Uterus (tissue), 4 donors: ENCODE data around the gene TDP1. TPM values are rescaled to one million over a fixed set of nuclear protein-coding genes. Genes with fewer than 3 reads are reported as not detected.

Source experiments
- DNase-seq, 2 donors: peaks; one replicate each; pipeline ENCODE4 v3.0.0-alpha.2; 2019 to 2020
- H3K27ac ChIP-seq, 2 donors: fragments of 200-600 bp; sonication (generic); 1 replicate in 1 of 2; 2 replicates in 1 of 2; pipeline ENCODE4 v1.5.1; 2016 to 2018
- H3K27me3 ChIP-seq, 2 donors: fragments of 200-600 bp; sonication (generic); one replicate each; pipeline ENCODE4 v1.5.1; 2018 to 2019; ENCODE audit warnings: control low read depth in 1 of 2
- H3K36me3 ChIP-seq, 2 donors: fragments of 200-600 bp; sonication (generic); one replicate each; pipeline ENCODE4 v1.5.1; 2019; ENCODE audit warnings: control low read depth in 1 of 2
- H3K4me1 ChIP-seq, 2 donors: fragments of 200-600 bp; sonication (generic); one replicate each; pipeline ENCODE4 v1.5.1; 2018 to 2019; ENCODE audit warnings: control low read depth in 1 of 2
- H3K4me3 ChIP-seq, 2 donors: fragments of 200-600 bp; sonication (generic); 1 replicate in 1 of 2; 2 replicates in 1 of 2; pipeline ENCODE4 v1.5.1; 2018 to 2019; ENCODE audit warnings: mild to moderate bottlenecking in 1 of 2
- H3K9me3 ChIP-seq, 2 donors: fragments of 200-600 bp; sonication (generic); one replicate each; pipeline ENCODE4 v1.5.1; 2019; ENCODE audit warnings: control low read depth in 1 of 2
- CTCF ChIP-seq, 4 experiments: fragments of 200-600 bp in 2 of 4; fragments of 450-650 bp in 2 of 4; sonication (generic) in 2 of 4; IDR thresholded peaks; one replicate each; pipeline ENCODE4 v1.5.1; 2016 to 2019; ENCODE audit warnings: antibody characterized with exemption in 4 of 4, mild to moderate bottlenecking in 2 of 4, moderate library complexity in 1 of 4
- POLR2A ChIP-seq, 2 donors: fragments of 450-650 bp; IDR thresholded peaks; one replicate each; pipeline ENCODE4 v1.6.1; 2016; ENCODE audit warnings: antibody characterized with exemption in 2 of 2, mild to moderate bottlenecking in 1 of 2, moderate library complexity in 1 of 2
- intact Hi-C: fragments of 100-400 bp; cut with DNase I; formaldehyde crosslinking; loops from one replicate; pipeline ENCODE4 v1.15.1; 2023; ENCODE audit warnings: low total_unique reads
- total RNA-seq, 4 donors: library from RNA; depleted of rRNA in 3 of 4; stranded (reverse); fragments of >200 nt in 3 of 4; gene quantifications; one replicate each; pipeline versions ENCODE4 v1.1.0 to v1.2.4, GENCODE V29; 2014 to 2023
- donor health status: DM: yes; HTN: yes; CAD: no.

The TDP1 gene
- total RNA-seq, 4 donors from 2014 or later, result 1.3 to 30.8 (median 9.8) TPM

DNA sequence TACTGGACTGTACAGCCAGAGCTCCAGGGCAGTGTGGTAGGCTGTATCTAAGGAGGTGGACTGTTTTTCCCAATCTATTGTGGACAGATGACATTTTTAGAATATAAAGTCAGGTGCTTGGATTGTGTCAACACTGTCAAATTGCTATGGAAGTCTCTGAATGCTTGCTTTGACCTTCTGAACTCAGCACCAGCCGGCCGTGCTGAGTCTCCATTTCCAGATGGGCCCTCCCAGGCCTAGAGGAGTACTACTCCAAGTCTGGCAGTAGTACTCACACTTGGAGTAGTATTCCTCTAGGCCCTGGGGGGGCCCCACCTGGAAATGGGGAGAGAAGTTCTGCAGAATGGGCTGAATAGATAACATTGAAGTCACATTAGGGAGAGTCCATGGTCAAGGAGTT is 89.9 kb downstream of the TDP1 start:
- intact Hi-C loops, result no loop called here

DNA sequence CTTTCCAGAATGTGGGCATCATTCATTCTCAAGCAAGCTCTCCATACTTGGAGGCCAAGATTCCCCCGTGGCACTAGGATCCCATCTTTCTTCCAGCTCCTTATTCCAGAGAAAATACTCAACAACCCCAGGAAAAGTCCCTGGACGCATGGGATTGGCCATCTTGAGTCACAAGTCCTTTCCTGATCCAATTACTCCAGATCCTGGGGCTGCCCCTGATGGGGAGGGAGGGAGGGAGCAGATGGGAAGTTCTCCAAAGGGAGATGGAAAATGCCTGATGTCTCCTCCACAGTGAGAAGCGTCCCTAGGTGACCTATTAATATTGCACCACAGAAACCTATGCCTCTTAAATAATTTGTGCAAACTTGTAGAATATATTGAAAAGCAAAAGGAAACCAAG is 93.7 kb downstream of the TDP1 start:
- intact Hi-C loops, result no loop called here

More for the DNA sequence above, 89.9 kb downstream of the TDP1 start:
- no peak for DNase-seq
- TF ChIP-seq CTCF (IDR thresholded peaks at IDR 0.05), result no peak
- TF ChIP-seq POLR2A (IDR thresholded peaks at IDR 0.05), result no peak
- Histone ChIP-seq H3K27ac (no peak overlapping the region), H3K36me3 (no peaks in the 10 kb centered on the region), H3K4me3 (no peak overlapping the region), H3K9me3 (no peaks in the 10 kb centered on the region), H3K4me1 (no peaks in the 10 kb centered on the region), H3K27me3 (no peaks in the 10 kb centered on the region)

GRCh38 chr14:90050271-90050670 is 94.5 kb downstream of the TDP1 start:
- Histone ChIP-seq H3K36me3 (no peaks in the 10 kb centered on the region), H3K9me3 (no peaks in the 10 kb centered on the region), H3K4me1 (no peaks in the 10 kb centered on the region), H3K27ac (no peak overlapping the region), H3K27me3 (peaks cover 0 to 12% of the 10 kb centered on the region in 2 donors), H3K4me3 (no peak overlapping the region)
- no peak for TF ChIP-seq CTCF (IDR thresholded peaks at IDR 0.05)
- TF ChIP-seq POLR2A (IDR thresholded peaks at IDR 0.05), result no peak
- intact Hi-C loops, result no loop called here
- DNase-seq, result no peak

More for the DNA sequence above, 93.7 kb downstream of the TDP1 start:
- H3K9me3 ChIP-seq, result no peaks in the 10 kb centered on the region
- DNase-seq, result no peak
- H3K4me3 ChIP-seq, result no peak overlapping the region
- no peaks in the 10 kb centered on the region for H3K4me1 ChIP-seq
- TF ChIP-seq CTCF (IDR thresholded peaks at IDR 0.05) (no peak), POLR2A (IDR thresholded peaks at IDR 0.05) (no peak)
- peaks cover 0 to 8% of the 10 kb centered on the region in 2 donors for H3K27me3 ChIP-seq
- H3K36me3 ChIP-seq, result no peaks in the 10 kb centered on the region
- H3K27ac ChIP-seq, result no peak overlapping the region

DNA sequence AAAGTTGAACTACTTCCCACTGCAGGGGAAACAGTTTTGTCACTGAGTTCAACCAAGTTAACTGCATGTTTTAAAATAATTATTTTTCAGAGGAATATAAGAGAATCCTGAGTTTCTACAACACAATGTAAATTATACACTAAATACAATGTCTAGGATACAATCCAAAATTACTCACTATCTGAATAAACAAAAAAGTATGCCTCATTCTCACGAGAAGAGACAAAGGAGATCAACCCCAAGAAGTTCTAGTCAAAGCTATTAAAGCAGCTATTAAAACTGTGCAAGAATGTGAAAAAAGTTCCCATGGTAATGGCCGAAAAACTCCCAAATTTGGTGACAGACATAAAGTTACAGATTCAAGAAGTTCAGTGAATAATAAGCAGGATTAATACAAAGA is 97.3 kb downstream of the TDP1 start:
- intact Hi-C loops, result no loop called here
- Histone ChIP-seq H3K27me3 (peaks cover 0 to 19% of the 10 kb centered on the region in 2 donors), H3K27ac (no peak overlapping the region), H3K4me1 (no peaks in the 10 kb centered on the region), H3K4me3 (no peak overlapping the region), H3K36me3 (no peaks in the 10 kb centered on the region), H3K9me3 (no peaks in the 10 kb centered on the region)
- TF ChIP-seq CTCF (IDR thresholded peaks at IDR 0.05), result no peak
- no peak for TF ChIP-seq POLR2A (IDR thresholded peaks at IDR 0.05)
- no peak for DNase-seq

GRCh38 chr14:90054803-90055202 is 99.1 kb downstream of the TDP1 start:
- H3K4me3 ChIP-seq, result no peak overlapping the region
- no peaks in the 10 kb centered on the region for H3K4me1 ChIP-seq
- intact Hi-C loops, result no loop called here
- H3K36me3 ChIP-seq, result no peaks in the 10 kb centered on the region
- TF ChIP-seq POLR2A (IDR thresholded peaks at IDR 0.05), result no peak
- no peak for TF ChIP-seq CTCF (IDR thresholded peaks at IDR 0.05)
- H3K9me3 ChIP-seq, result no peaks in the 10 kb centered on the region
- H3K27me3 ChIP-seq, result peaks cover 0 to 26% of the 10 kb centered on the region in 2 donors
- no peak overlapping the region for H3K27ac ChIP-seq
- no peak for DNase-seq
